GM18519 (cell line): ENCODE measurements around the gene ELANE.
A peak's percentile ranks its signal among the peaks of the same experiment; 100 is the strongest.
"Not testable (repeated sequence)": the region's sequence is repeated elsewhere in the genome, so short reads cannot be mapped to it uniquely, and the experiment has no call there.

ENCODE experiments used
- ATAC-seq: cut with Tn5 transposase; IDR thresholded peaks from one replicate; pipeline ENCODE4 v1.9.1; 2021; ENCODE audit warnings: mild to moderate bottlenecking, moderate library complexity; ENCODE audit not compliant: unreplicated experiment, low FRiP score

Gene ELANE

GRCh38 chr19:891421-892200 lies 39.5 kb downstream of the ELANE start:
- not testable (repeated sequence) for ATAC-seq

- peak; percentile 7 for ATAC-seq
Observed at GRCh38 chr19:892243-892893, 40.3 kb downstream of the ELANE start.

GRCh38 chr19:892894-893689 lies 41.0 kb downstream of the ELANE start, which contains the start of the genes MED16 and RNU6-9:
Gene MED16 (minus strand): TSS chr19:893187. CDS start chr19:891131, 2,056 bp downstream.
Gene RNU6-9 (plus strand): TSS chr19:893484.
- ATAC-seq, result peak; percentile 60

GRCh38 chr19:896434-896833 lies 44.3 kb downstream of the ELANE start:
- no peak for ATAC-seq

- ATAC-seq, result no peak
Observed at GRCh38 chr19:896999-897398, 44.9 kb downstream of the ELANE start.

- no peak for ATAC-seq
Observed at GRCh38 chr19:897442-898039, 45.4 kb downstream of the ELANE start.

- no peak for ATAC-seq
Observed at GRCh38 chr19:898663-899062, 46.6 kb downstream of the ELANE start.

- no peak for ATAC-seq
Observed at GRCh38 chr19:899336-900042, 47.4 kb downstream of the ELANE start.

GRCh38 chr19:900043-900301 lies 47.9 kb downstream of the ELANE start:
- no peak for ATAC-seq

GRCh38 chr19:900302-901111 lies 48.4 kb downstream of the ELANE start:
- ATAC-seq, result no peak

GRCh38 chr19:901216-902092 lies 49.4 kb downstream of the ELANE start:
- no peak for ATAC-seq

GRCh38 chr19:902093-902370 lies 49.9 kb downstream of the ELANE start:
- ATAC-seq, result no peak

GRCh38 chr19:902446-903226 lies 50.5 kb downstream of the ELANE start:
- ATAC-seq, result no peak

GRCh38 chr19:903266-903797 lies 51.2 kb downstream of the ELANE start:
- no peak for ATAC-seq

GRCh38 chr19:904545-904944 lies 52.4 kb downstream of the ELANE start:
- ATAC-seq, result no peak
